HepG2 (cell line): ENCODE results near the gene PCSK5. TPM values are rescaled to one million over a fixed set of nuclear protein-coding genes. Genes with fewer than 3 reads are reported as not detected.

ENCODE experiments used
- ATAC-seq: fragments of 200-7000 bp; cut with Tn5 transposase; 3 replicates; pipeline ENCODE4 v1.9.1; 2020; ENCODE audit warnings: mild to moderate bottlenecking, moderate library complexity
- BruUV-seq: library from RNA; stranded (reverse); fragments of 400-500 nt; replicated peaks from 2 replicates; lab custom pipeline; 2021; lab: Mats Ljungman, UMichigan
- CTCF ChIA-PET: fragments of 300-600 bp; formaldehyde crosslinking; extraction: SDS; loops from one replicate; lab custom pipeline; 2021; ENCODE audit warnings: low total read pairs, inconsistent platforms, low intra/inter-chr PET ratio; lab: Yijun Ruan, JAX
- POLR2A ChIA-PET: fragments of 350-600 bp; sonication (Branson Sonifier 250); formaldehyde crosslinking; loops from one replicate; lab custom pipeline; 2020; ENCODE audit warnings: antibody characterized with exemption, inconsistent platforms; lab: Yijun Ruan, JAX
- DNase-seq: peaks from one replicate; pipeline ENCODE4 v3.0.0-alpha.2; 2015; ENCODE audit warnings: low spot score
- FAIRE-seq: peaks from 3 replicates; lab custom pipeline; 2011; peaks lifted over from hg19 to GRCh38; lab: Jason Lieb, UNC
- H2AFZ ChIP-seq: one replicate; pipeline ENCODE4 v1.6.1; 2011; ENCODE audit warnings: low read length, inconsistent platforms
- H3K27ac ChIP-seq: fragments of 300-600 bp; 3 replicates; pipeline ENCODE4 v1.8.0; 2011; ENCODE audit warnings: mixed run types, mild to moderate bottlenecking, mixed read lengths, low read length, inconsistent platforms; ENCODE audit not compliant: insufficient read depth; ENCODE audit errors: extremely low read length
- H3K27me3 ChIP-seq, 2 experiments: fragments of 200-600 bp in 1 of 2; 2 replicates in 1 of 2; 3 replicates in 1 of 2; pipeline versions ENCODE4 v1.6.0 to v1.8.0; 2011; ENCODE audit warnings: low read length in 2 of 2, mild to moderate bottlenecking in 2 of 2, moderate library complexity in 2 of 2, inconsistent platforms in 1 of 2; ENCODE audit not compliant: insufficient read depth in 2 of 2, control insufficient read depth in 1 of 2
- H3K36me3 ChIP-seq, 2 experiments: fragments of 200-600 bp in 1 of 2; replicated peaks in 1 of 2; 2 replicates in 1 of 2; 3 replicates in 1 of 2; pipeline versions ENCODE4 v1.5.1 to v1.8.0; 2011; ENCODE audit warnings: low read length in 2 of 2, inconsistent platforms in 1 of 2; ENCODE audit not compliant: insufficient read depth in 2 of 2, control insufficient read depth in 1 of 2
- H3K4me1 ChIP-seq: 2 replicates; pipeline ENCODE4 v1.5.1; 2012; ENCODE audit warnings: low read length, inconsistent platforms; ENCODE audit not compliant: insufficient read depth
- H3K4me2 ChIP-seq: 2 replicates; pipeline ENCODE4 v1.6.0; 2011; ENCODE audit warnings: low read depth, low read length, inconsistent platforms
- H3K4me3 ChIP-seq, 3 experiments: fragments of 200-600 bp in 1 of 3; sonication (generic), shearing (Covaris generic) in 1 of 3; replicated peaks in 1 of 3; 2 replicates each; pipeline ENCODE4 v1.5.1; 2011 to 2016; ENCODE audit warnings: low read length in 3 of 3, inconsistent platforms in 2 of 3, low read depth in 2 of 3, mild to moderate bottlenecking in 2 of 3, control low read depth in 1 of 3, mixed read lengths in 1 of 3; ENCODE audit not compliant: insufficient read depth in 1 of 3
- H3K79me2 ChIP-seq: one replicate; pipeline ENCODE4 v1.6.1; 2011; ENCODE audit warnings: low read length, inconsistent platforms; ENCODE audit not compliant: insufficient read depth
- H3K9ac ChIP-seq: 2 replicates; pipeline ENCODE4 v1.6.0; 2011; ENCODE audit warnings: mild to moderate bottlenecking, low read depth, low read length, inconsistent platforms; ENCODE audit not compliant: insufficient read depth
- H3K9me3 ChIP-seq: 2 replicates; pipeline ENCODE4 v1.5.1; 2012; ENCODE audit warnings: mild to moderate bottlenecking, low read length
- H4K20me1 ChIP-seq: 2 replicates; pipeline ENCODE4 v1.6.0; 2011; ENCODE audit warnings: inconsistent platforms, mild to moderate bottlenecking, low read length, moderate library complexity; ENCODE audit not compliant: insufficient read depth
- ARNTL ChIP-seq: sonication (generic); formaldehyde crosslinking; IDR thresholded peaks from 2 replicates; pipeline ENCODE4 v1.4.0; 2020; ENCODE audit warnings: mild to moderate bottlenecking, missing genetic modification reagents
- CAMTA2 ChIP-seq: sonication (generic); formaldehyde crosslinking; IDR thresholded peaks from 2 replicates; pipeline ENCODE4 v1.4.0; 2020; ENCODE audit warnings: mild to moderate bottlenecking, missing genetic modification reagents, borderline replicate concordance
- CEBPB ChIP-seq: IDR thresholded peaks from 2 replicates; pipeline ENCODE4 v1.6.1; 2011; ENCODE audit warnings: low read depth, low read length, improper control_type of control experiment, borderline replicate concordance
- HMG20A ChIP-seq: IDR thresholded peaks from 2 replicates; pipeline ENCODE4 v1.6.1; 2016; ENCODE audit warnings: borderline replicate concordance
- KDM6A ChIP-seq: IDR thresholded peaks from 2 replicates; pipeline ENCODE4 v1.6.1; 2016; ENCODE audit warnings: low read depth
- MTA3 ChIP-seq: sonication (generic); formaldehyde crosslinking; IDR thresholded peaks from 2 replicates; pipeline ENCODE4 v1.4.0; 2020; ENCODE audit warnings: missing genetic modification reagents
- NFIC ChIP-seq: IDR thresholded peaks from 2 replicates; pipeline ENCODE4 v1.6.1; 2012; ENCODE audit warnings: mild to moderate bottlenecking, low read length, inconsistent platforms
- PTBP1 ChIP-seq: fragments of 200-400 bp; formaldehyde crosslinking; IDR thresholded peaks from 2 replicates; pipeline ENCODE4 v1.6.1; 2018; ENCODE audit warnings: low read length, low read depth; ENCODE audit not compliant: poor library complexity, severe bottlenecking
- SAFB2 ChIP-seq: sonication (generic); formaldehyde crosslinking; IDR thresholded peaks from 2 replicates; pipeline ENCODE4 v1.5.1; 2020; ENCODE audit warnings: missing genetic modification reagents, low read depth, mild to moderate bottlenecking, borderline replicate concordance
- SNRNP70 ChIP-seq: fragments of 200-400 bp; formaldehyde crosslinking; IDR thresholded peaks from 2 replicates; pipeline ENCODE4 v1.6.1; 2017; ENCODE audit warnings: mild to moderate bottlenecking, low read depth, low read length, moderate library complexity
- SP4 ChIP-seq: sonication (generic); formaldehyde crosslinking; IDR thresholded peaks from 2 replicates; pipeline ENCODE4 v1.8.1; 2023; ENCODE audit warnings: mild to moderate bottlenecking, missing genetic modification reagents
- SP5 ChIP-seq: IDR thresholded peaks from 2 replicates; pipeline ENCODE4 v1.6.1; 2016; ENCODE audit warnings: low read depth, borderline replicate concordance
- SUZ12 ChIP-seq: fragments of 150-350 bp; IDR thresholded peaks from 2 replicates; pipeline ENCODE4 v1.6.1; 2014; ENCODE audit warnings: low read depth, low read length
- ZFP36 ChIP-seq: fragments of 150-350 bp; IDR thresholded peaks from 2 replicates; pipeline ENCODE4 v1.6.1; 2018; ENCODE audit warnings: borderline replicate concordance, low read length, low read depth; ENCODE audit not compliant: partially characterized antibody
- ZNF121 ChIP-seq: sonication (generic); formaldehyde crosslinking; IDR thresholded peaks from 2 replicates; pipeline ENCODE4 v1.5.0; 2020; ENCODE audit warnings: mild to moderate bottlenecking, missing genetic modification reagents
- ZNF496 ChIP-seq: sonication (generic); formaldehyde crosslinking; IDR thresholded peaks from 2 replicates; pipeline ENCODE4 v1.8.1; 2023; ENCODE audit warnings: mild to moderate bottlenecking, moderate library complexity, missing genetic modification reagents; ENCODE audit not compliant: insufficient replicate concordance
- ZSCAN9 ChIP-seq: IDR thresholded peaks from 2 replicates; pipeline ENCODE4 v1.6.1; 2016; ENCODE audit warnings: borderline replicate concordance
- WGBS: methylation state at CpG from one replicate; pipeline ENCODE4 v1.1.6; 2017; ENCODE audit warnings: low lambda C conversion rate; 5-methylcytosine and 5-hydroxymethylcytosine counted together
- in situ Hi-C: cut with HindIII; loops from 2 replicates; pipeline ENCODE4 v1.10.0; 2017; ENCODE audit warnings: low pct_unique_long_range_greater_than_20kb; ENCODE audit not compliant: extremely low pct_ligation_motif_present
- intact Hi-C: fragments of 100-400 bp; cut with micrococcal nuclease; formaldehyde crosslinking; loops from one replicate; pipeline ENCODE4 v1.10.0; 2022; ENCODE audit not compliant: unreplicated experiment
- polyA plus RNA-seq, 8 experiments: library from polyadenylated mRNA; depleted of rRNA in 3 of 8; stranded (reverse) in 7 of 8; unstranded in 1 of 8; fragments of >200 nt; fragmentation: Illumina TruSeq in 4 of 8; extraction: Trizol in 4 of 8; gene quantifications; 2 replicates each; pipeline versions ENCODE4 v1.2.1 to v1.2.3, GENCODE V29; 2011 to 2016; ENCODE audit warnings: low read depth in 4 of 8, missing spikeins in 1 of 8, mixed read lengths in 1 of 8; ENCODE audit not compliant: insufficient read depth in 1 of 8
- total RNA-seq, 5 experiments: library from RNA; depleted of rRNA; stranded (reverse); fragments of >200 nt; fragmentation: Illumina TruSeq; extraction: Trizol; gene quantifications; 2 replicates each; pipeline ENCODE4 v1.2.3, GENCODE V29; 2016; ENCODE audit warnings: low read depth in 1 of 5
- TF ChIP-seq, protein P1 (sequence below): sonication (generic); formaldehyde crosslinking; IDR thresholded peaks from 2 replicates; pipeline ENCODE4 v1.5.1; 2020; ENCODE audit warnings: mild to moderate bottlenecking, missing genetic modification reagents, moderate library complexity
- TF ChIP-seq, protein P2 (sequence below): sonication (generic); formaldehyde crosslinking; IDR thresholded peaks from 2 replicates; pipeline ENCODE4 v1.4.0; 2020; ENCODE audit warnings: missing genetic modification reagents

The PCSK5 gene
- total and polyA plus RNA-seq, 2 of the 13 experiments (the other 11 are each of a cell fraction or from before 2014, with no cell fraction given), result 0.55 to 0.66 TPM

DNA sequence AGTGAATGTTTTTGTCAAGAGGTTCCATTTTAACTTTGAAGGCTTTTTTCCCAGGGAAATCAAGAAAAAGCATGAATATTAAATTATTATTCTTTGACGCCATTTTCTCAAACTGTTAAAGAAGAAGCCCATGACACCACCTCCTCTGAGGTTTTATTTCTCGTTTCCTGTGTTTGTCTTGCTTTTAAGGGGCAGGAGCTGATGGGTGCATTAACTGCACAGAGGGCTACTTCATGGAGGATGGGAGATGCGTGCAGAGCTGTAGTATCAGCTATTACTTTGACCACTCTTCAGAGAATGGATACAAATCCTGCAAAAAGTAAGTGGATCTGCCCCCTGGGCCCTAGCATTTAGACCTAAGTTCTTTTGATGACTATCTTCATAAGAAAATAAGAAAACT, 298.4 kb downstream of the PCSK5 start:
- ChIA-PET POLR2A (no interaction called here), CTCF (no interaction called here)
- BruUV-seq, result no TSS peak
- H3K4me1 ChIP-seq, result no peaks in the 10 kb centered on the region
- 23% methylated on average over 3 of the region's 3 CpGs for WGBS
- no peaks in the 10 kb centered on the region for H3K27me3 ChIP-seq
- H2AFZ ChIP-seq, result no peak overlapping the region
- intact Hi-C loops, result no loop called here
- no peaks in the 10 kb centered on the region for H3K9me3 ChIP-seq
- DNase-seq (no peak), ATAC-seq (no peak), FAIRE-seq (no peak)
- no peaks in the 10 kb centered on the region for H4K20me1 ChIP-seq
- H3K4me2 ChIP-seq, result no peak overlapping the region
- H3K9ac ChIP-seq, result no peak overlapping the region
- no peaks in the 10 kb centered on the region for H3K36me3 ChIP-seq
- no peak for TF ChIP-seq ZNF121 (CRISPR knock-in tag)
- no peak for TF ChIP-seq ARNTL (CRISPR knock-in tag)
- no peak for TF ChIP-seq NFIC
- TF ChIP-seq, protein P1, sequence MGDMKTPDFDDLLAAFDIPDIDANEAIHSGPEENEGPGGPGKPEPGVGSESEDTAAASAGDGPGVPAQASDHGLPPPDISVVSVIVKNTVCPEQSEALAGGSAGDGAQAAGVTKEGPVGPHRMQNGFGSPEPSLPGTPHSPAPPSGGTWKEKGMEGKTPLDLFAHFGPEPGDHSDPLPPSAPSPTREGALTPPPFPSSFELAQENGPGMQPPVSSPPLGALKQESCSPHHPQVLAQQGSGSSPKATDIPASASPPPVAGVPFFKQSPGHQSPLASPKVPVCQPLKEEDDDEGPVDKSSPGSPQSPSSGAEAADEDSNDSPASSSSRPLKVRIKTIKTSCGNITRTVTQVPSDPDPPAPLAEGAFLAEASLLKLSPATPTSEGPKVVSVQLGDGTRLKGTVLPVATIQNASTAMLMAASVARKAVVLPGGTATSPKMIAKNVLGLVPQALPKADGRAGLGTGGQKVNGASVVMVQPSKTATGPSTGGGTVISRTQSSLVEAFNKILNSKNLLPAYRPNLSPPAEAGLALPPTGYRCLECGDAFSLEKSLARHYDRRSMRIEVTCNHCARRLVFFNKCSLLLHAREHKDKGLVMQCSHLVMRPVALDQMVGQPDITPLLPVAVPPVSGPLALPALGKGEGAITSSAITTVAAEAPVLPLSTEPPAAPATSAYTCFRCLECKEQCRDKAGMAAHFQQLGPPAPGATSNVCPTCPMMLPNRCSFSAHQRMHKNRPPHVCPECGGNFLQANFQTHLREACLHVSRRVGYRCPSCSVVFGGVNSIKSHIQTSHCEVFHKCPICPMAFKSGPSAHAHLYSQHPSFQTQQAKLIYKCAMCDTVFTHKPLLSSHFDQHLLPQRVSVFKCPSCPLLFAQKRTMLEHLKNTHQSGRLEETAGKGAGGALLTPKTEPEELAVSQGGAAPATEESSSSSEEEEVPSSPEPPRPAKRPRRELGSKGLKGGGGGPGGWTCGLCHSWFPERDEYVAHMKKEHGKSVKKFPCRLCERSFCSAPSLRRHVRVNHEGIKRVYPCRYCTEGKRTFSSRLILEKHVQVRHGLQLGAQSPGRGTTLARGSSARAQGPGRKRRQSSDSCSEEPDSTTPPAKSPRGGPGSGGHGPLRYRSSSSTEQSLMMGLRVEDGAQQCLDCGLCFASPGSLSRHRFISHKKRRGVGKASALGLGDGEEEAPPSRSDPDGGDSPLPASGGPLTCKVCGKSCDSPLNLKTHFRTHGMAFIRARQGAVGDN, result no peak
- TF ChIP-seq SAFB2 (CRISPR knock-in tag), result no peak
- no peak for TF ChIP-seq ZFP36
- TF ChIP-seq SP4 (CRISPR knock-in tag), result no peak
- TF ChIP-seq, protein P2, sequence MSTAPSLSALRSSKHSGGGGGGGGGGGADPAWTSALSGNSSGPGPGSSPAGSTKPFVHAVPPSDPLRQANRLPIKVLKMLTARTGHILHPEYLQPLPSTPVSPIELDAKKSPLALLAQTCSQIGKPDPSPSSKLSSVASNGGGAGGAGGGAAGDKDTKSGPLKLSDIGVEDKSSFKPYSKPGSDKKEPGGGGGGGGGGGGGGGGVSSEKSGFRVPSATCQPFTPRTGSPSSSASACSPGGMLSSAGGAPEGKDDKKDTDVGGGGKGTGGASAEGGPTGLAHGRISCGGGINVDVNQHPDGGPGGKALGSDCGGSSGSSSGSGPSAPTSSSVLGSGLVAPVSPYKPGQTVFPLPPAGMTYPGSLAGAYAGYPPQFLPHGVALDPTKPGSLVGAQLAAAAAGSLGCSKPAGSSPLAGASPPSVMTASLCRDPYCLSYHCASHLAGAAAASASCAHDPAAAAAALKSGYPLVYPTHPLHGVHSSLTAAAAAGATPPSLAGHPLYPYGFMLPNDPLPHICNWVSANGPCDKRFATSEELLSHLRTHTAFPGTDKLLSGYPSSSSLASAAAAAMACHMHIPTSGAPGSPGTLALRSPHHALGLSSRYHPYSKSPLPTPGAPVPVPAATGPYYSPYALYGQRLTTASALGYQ (CRISPR knock-in tag), result no peak
- TF ChIP-seq SNRNP70, result no peak
- no peak for TF ChIP-seq MTA3 (CRISPR knock-in tag)
- TF ChIP-seq PTBP1, result no peak
- no peak for TF ChIP-seq HMG20A (CRISPR knock-in tag)
- no peak for TF ChIP-seq ZNF496 (CRISPR knock-in tag)
- TF ChIP-seq SP5, result no peak
- no peak for TF ChIP-seq CAMTA2
- no peak for TF ChIP-seq SUZ12
- no peak for TF ChIP-seq KDM6A (CRISPR knock-in tag)
- no peak for TF ChIP-seq ZSCAN9 (CRISPR knock-in tag)
- TF ChIP-seq CEBPB, result no peak
- H3K27ac ChIP-seq, result no peak overlapping the region
- no peak overlapping the region for H3K4me3 ChIP-seq
- in situ Hi-C loops, result no loop called here
- H3K79me2 ChIP-seq, result no peaks in the 10 kb centered on the region
